Endothelial cell (in vitro differentiated cells): Measurements from ENCODE around the gene PIK3AP1. TPM values are rescaled to one million over a fixed set of nuclear protein-coding genes. Genes with fewer than 3 reads are reported as not detected.

ENCODE experiments used
- DNase-seq: peaks from one replicate; pipeline ENCODE4 v3.0.0; 2021; ENCODE audit warnings: low spot score
- H3K27ac Mint-ChIP-seq: one replicate; pipeline ENCODE4 v1.8.0; 2021; ENCODE audit warnings: mixed read lengths, inconsistent platforms; ENCODE audit not compliant: unreplicated experiment
- H3K27me3 Mint-ChIP-seq: one replicate; pipeline ENCODE4 v1.8.0; 2021; ENCODE audit warnings: mild to moderate bottlenecking, moderate library complexity, mixed read lengths, inconsistent platforms; ENCODE audit not compliant: unreplicated experiment
- H3K36me3 Mint-ChIP-seq: one replicate; pipeline ENCODE4 v1.8.0; 2021; ENCODE audit warnings: mild to moderate bottlenecking, low read depth, mixed read lengths, inconsistent platforms; ENCODE audit not compliant: unreplicated experiment
- H3K4me1 Mint-ChIP-seq: one replicate; pipeline ENCODE4 v1.8.0; 2021; ENCODE audit warnings: mild to moderate bottlenecking, mixed read lengths, inconsistent platforms; ENCODE audit not compliant: unreplicated experiment
- H3K4me3 Mint-ChIP-seq: one replicate; pipeline ENCODE4 v1.8.0; 2021; ENCODE audit warnings: mild to moderate bottlenecking, mixed read lengths, inconsistent platforms; ENCODE audit not compliant: unreplicated experiment
- H3K9me3 Mint-ChIP-seq: one replicate; pipeline ENCODE4 v1.8.0; 2021; ENCODE audit warnings: mixed read lengths, inconsistent platforms; ENCODE audit not compliant: unreplicated experiment
- total RNA-seq: library from RNA; stranded (reverse); fragmentation: NEBNext Ultra II Directional; extraction: Animal tissue kit (Norgen Biotek cat#: 25700); gene quantifications from one replicate; pipeline ENCODE4 v1.2.1, GENCODE V29; 2021; ENCODE audit not compliant: unreplicated experiment
- TF ChIP-seq, protein P1 (sequence below): fragments of 200-600 bp; sonication (generic); IDR thresholded peaks from one replicate; pipeline ENCODE4 v1.5.0; 2021; ENCODE audit warnings: antibody characterized with exemption; ENCODE audit not compliant: unreplicated experiment

The PIK3AP1 gene
- total RNA-seq, 1 donor from 2014 or later, result 9.0 TPM

DNA sequence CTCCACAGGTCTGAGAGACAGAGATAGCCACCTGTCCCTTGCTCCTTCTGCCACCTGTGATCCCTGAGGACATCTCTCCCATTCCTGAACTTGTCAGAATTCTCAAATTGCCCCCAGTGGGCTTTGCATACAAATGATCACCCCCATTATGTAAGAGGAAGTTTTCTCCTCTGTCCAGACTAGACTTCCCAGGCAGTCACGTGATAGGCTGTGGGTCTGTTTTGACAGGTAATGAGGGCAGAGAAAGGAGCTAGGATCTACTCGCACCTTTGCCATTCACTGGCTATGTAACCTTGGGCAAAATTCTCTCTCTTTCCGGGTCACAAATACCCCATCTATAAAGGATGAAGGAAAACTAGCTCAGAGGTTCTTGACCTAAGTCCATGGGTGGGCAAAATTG, 112.1 kb downstream of the PIK3AP1 start:
- peaks cover 4% of the 10 kb centered on the region for H3K36me3 Mint-ChIP-seq
- peaks cover 4% of the 10 kb centered on the region for H3K4me1 Mint-ChIP-seq
- TF ChIP-seq, protein P1, sequence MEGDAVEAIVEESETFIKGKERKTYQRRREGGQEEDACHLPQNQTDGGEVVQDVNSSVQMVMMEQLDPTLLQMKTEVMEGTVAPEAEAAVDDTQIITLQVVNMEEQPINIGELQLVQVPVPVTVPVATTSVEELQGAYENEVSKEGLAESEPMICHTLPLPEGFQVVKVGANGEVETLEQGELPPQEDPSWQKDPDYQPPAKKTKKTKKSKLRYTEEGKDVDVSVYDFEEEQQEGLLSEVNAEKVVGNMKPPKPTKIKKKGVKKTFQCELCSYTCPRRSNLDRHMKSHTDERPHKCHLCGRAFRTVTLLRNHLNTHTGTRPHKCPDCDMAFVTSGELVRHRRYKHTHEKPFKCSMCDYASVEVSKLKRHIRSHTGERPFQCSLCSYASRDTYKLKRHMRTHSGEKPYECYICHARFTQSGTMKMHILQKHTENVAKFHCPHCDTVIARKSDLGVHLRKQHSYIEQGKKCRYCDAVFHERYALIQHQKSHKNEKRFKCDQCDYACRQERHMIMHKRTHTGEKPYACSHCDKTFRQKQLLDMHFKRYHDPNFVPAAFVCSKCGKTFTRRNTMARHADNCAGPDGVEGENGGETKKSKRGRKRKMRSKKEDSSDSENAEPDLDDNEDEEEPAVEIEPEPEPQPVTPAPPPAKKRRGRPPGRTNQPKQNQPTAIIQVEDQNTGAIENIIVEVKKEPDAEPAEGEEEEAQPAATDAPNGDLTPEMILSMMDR, result no peak
- no peaks in the 10 kb centered on the region for H3K9me3 Mint-ChIP-seq
- H3K4me3 Mint-ChIP-seq, result no peak overlapping the region
- no peak for DNase-seq
- no peak overlapping the region for H3K27ac Mint-ChIP-seq
- H3K27me3 Mint-ChIP-seq, result peaks cover 4% of the 10 kb centered on the region

DNA sequence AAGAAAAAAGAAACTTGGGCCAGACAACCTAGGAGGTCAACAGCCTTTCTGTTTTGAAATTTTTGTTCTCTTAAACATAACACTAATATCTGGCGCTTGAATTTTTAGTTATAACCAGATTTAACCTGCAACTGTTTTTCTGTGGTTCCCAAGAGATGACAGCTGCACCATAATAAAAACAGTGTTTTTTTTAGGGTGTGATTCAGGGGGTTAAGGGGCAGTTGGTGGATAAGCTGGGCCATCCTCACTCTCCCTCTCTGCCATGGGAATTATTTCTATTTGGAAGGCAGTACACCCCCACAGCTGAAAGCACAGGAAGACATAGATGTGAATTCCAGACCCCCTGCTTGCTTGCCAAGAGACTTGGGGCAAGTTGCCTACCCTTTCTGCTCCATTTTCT, 113.4 kb downstream of the PIK3AP1 start:
- H3K4me1 Mint-ChIP-seq, result peaks cover 4% of the 10 kb centered on the region
- no peak overlapping the region for H3K4me3 Mint-ChIP-seq
- no peaks in the 10 kb centered on the region for H3K9me3 Mint-ChIP-seq
- H3K27me3 Mint-ChIP-seq, result peaks cover 4% of the 10 kb centered on the region
- H3K36me3 Mint-ChIP-seq, result peaks cover 4% of the 10 kb centered on the region
- TF ChIP-seq, protein P1, result no peak
- no peak for DNase-seq
- H3K27ac Mint-ChIP-seq, result no peak overlapping the region

DNA sequence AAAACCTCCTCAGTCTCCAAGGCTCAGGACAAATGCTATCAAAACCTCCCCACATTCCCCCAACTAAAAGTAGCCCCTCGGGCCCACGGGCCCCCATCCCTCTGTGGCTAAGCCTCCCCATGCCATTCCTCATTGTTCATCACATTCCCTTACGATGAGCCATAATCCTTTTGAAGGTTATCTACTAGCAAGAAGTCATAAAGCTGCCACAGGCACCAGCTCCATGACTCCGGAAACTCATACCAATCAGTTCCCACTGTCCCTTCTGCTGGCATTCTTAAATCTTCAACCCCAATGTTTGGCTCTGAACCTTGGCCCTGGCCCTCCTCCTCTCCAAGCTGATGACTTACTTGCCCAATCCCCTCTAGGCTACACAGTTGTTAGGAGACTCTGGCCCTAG, 114.1 kb downstream of the PIK3AP1 start:
- Mint-ChIP-seq H3K27me3 (peaks cover 1% of the 10 kb centered on the region), H3K27ac (no peak overlapping the region), H3K4me1 (peaks cover 4% of the 10 kb centered on the region), H3K36me3 (peaks cover 4% of the 10 kb centered on the region), H3K9me3 (no peaks in the 10 kb centered on the region), H3K4me3 (no peak overlapping the region)
- no peak for DNase-seq
- TF ChIP-seq, protein P1, result no peak

DNA sequence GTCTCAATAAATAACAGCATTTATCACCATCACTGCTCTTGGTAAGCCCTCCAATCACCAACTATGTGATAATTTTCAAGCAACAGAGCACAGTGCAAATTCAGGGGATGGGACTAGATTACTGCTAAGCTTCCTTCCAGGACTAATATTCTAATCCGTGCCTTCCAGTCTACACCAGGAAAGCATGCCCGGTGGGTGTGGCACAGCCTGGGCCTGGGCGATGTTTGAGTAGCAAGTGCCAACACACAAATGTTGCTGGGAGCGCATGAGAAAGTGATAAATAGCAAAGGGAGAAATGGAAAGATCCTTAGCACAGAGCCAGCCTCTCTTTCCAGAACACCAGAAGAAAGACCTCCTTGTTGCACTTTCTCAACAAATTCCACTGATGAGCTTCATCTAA, 120.0 kb downstream of the PIK3AP1 start:
- H3K36me3 Mint-ChIP-seq, result no peaks in the 10 kb centered on the region
- no peaks in the 10 kb centered on the region for H3K9me3 Mint-ChIP-seq
- DNase-seq, result no peak
- no peaks in the 10 kb centered on the region for H3K4me1 Mint-ChIP-seq
- H3K4me3 Mint-ChIP-seq, result no peak overlapping the region
- TF ChIP-seq, protein P1, result no peak
- H3K27me3 Mint-ChIP-seq, result no peaks in the 10 kb centered on the region
- H3K27ac Mint-ChIP-seq, result no peak overlapping the region

DNA sequence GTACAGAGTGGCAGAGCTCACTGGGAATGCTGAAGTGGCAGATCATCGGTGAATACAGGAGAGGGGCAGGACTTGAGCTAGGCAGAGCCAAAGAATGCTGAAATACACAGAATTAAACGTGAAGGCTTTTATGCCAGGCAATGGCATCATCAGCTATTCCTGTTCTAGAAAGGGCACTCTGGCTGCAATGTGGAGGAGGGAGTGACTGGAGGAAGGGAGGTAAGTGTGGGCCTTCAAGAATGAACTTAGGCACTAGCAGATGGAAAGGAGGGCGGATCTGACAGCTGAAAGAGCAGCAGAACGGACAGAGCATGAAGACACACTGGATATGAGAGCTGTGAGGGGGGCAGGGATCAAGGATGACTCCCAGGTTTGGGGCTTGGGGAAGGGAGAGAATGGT, 121.5 kb downstream of the PIK3AP1 start:
- Mint-ChIP-seq H3K4me1 (no peaks in the 10 kb centered on the region), H3K36me3 (no peaks in the 10 kb centered on the region), H3K27ac (no peak overlapping the region), H3K4me3 (no peak overlapping the region), H3K9me3 (no peaks in the 10 kb centered on the region), H3K27me3 (no peaks in the 10 kb centered on the region)
- TF ChIP-seq, protein P1, result no peak
- DNase-seq, result no peak
